ENCODE results near the gene TLE1. TPM values are rescaled to one million over a fixed set of nuclear protein-coding genes. Genes with fewer than 3 reads are reported as not detected.

TLE1 gene
- polyA plus RNA-seq, 3 donors: 0.46 to 2.5 (median 1.2) TPM

DNA sequence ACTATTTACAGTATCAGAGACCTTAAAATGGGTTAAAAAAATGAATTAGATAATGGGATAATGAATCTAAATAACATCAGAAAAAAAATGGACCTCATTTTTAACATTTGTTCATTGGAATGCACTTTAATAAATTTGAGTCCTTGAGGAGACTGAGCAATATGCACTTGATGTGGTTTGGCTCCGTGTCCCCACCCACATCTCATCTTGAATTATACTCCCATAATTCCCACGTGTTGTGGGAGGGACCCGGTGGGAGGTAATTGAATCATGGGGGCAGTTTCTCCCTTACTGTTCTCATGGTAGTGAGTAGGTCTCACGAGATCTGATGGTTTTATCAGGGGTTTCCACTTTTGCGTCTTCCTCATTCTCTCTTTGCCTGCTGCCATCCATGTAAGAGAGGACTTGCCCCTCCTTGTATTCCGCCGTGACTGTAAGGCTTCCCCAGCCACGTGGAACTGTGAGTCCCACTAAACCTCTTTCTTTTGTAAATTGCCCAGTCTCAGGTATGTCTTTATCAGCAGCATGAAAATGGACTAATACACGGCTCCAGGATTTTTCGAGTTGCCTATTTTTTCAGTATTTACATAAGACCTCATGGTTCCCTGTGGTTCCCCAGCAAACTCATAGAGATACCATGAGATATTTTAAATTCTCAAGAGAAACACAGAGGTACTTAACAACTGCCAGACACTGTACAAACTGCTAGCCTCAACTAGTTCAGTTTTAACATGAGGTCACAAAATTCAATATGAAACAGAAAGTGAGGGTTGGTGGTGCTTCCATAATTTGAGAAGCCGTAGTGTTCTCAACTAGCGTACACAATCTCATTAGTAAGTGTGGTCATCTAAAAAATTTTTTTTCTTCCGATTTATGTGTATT, 128.3 kb downstream of the TLE1 start:
- Histone ChIP-seq H3K4me1 (ENCODE audit: control insufficient read depth in 1 of 2, insufficient read depth in 2 of 2, low read length in 2 of 2) (no peaks in the 10 kb centered on the region), H3K27me3 (ENCODE audit: control insufficient read depth in 2 of 2, insufficient read depth in 2 of 2, low read length in 2 of 2) (no peaks in the 10 kb centered on the region), H3K9me3 (replicated peaks in 1 of 2; ENCODE audit: control insufficient read depth in 1 of 2, insufficient read depth in 1 of 2, low read length in 2 of 2) (no peaks in the 10 kb centered on the region), H3K4me3 (replicated peaks in 1 of 3; ENCODE audit: low read depth in 2 of 3, low read length in 3 of 3) (no peak overlapping the region), H4K20me1 (ENCODE audit: insufficient read depth, low read length) (no peaks in the 10 kb centered on the region), H3K4me2 (replicated peaks; ENCODE audit: extremely low read depth, low read length, poor library complexity, severe bottlenecking) (no peak overlapping the region), H2AFZ (ENCODE audit: insufficient read depth, low read depth, low read length, poor library complexity, severe bottlenecking) (no peak overlapping the region), H3K79me2 (ENCODE audit: insufficient read depth, low read length) (no peaks in the 10 kb centered on the region), H3K9ac (ENCODE audit: insufficient read depth, low read length, poor library complexity, severe bottlenecking) (no peak overlapping the region), H3K27ac (ENCODE audit: low read depth in 1 of 2, low read length in 2 of 2) (no peak overlapping the region), H3K36me3 (replicated peaks in 1 of 2; ENCODE audit: control insufficient read depth in 1 of 2, insufficient read depth in 2 of 2, low read length in 2 of 2) (no peaks in the 10 kb centered on the region)
- H3K4me3 Mint-ChIP-seq: no peak overlapping the region
- peaks cover 0 to 5% (median 5%) of the 10 kb centered on the region in 3 donors for H3K27me3 Mint-ChIP-seq (ENCODE audit: low read depth in 3 of 3)
- H3K27ac Mint-ChIP-seq: no peak overlapping the region
- H3K36me3 Mint-ChIP-seq: no peaks in the 10 kb centered on the region
- no peak for DNase-seq
- H3K9me3 Mint-ChIP-seq: peaks cover 0 to 7% (median 3%) of the 10 kb centered on the region in 7 donors
- WGBS (ENCODE audit: insufficient coverage): 84% methylated on average over 3 of the region's 13 CpGs
- TF ChIP-seq, protein P1, sequence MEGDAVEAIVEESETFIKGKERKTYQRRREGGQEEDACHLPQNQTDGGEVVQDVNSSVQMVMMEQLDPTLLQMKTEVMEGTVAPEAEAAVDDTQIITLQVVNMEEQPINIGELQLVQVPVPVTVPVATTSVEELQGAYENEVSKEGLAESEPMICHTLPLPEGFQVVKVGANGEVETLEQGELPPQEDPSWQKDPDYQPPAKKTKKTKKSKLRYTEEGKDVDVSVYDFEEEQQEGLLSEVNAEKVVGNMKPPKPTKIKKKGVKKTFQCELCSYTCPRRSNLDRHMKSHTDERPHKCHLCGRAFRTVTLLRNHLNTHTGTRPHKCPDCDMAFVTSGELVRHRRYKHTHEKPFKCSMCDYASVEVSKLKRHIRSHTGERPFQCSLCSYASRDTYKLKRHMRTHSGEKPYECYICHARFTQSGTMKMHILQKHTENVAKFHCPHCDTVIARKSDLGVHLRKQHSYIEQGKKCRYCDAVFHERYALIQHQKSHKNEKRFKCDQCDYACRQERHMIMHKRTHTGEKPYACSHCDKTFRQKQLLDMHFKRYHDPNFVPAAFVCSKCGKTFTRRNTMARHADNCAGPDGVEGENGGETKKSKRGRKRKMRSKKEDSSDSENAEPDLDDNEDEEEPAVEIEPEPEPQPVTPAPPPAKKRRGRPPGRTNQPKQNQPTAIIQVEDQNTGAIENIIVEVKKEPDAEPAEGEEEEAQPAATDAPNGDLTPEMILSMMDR (IDR thresholded peaks at IDR 0.05): no peak
- intact Hi-C loops (cut with micrococcal nuclease): no loop called here
- H3K4me1 Mint-ChIP-seq: no peaks in the 10 kb centered on the region

DNA sequence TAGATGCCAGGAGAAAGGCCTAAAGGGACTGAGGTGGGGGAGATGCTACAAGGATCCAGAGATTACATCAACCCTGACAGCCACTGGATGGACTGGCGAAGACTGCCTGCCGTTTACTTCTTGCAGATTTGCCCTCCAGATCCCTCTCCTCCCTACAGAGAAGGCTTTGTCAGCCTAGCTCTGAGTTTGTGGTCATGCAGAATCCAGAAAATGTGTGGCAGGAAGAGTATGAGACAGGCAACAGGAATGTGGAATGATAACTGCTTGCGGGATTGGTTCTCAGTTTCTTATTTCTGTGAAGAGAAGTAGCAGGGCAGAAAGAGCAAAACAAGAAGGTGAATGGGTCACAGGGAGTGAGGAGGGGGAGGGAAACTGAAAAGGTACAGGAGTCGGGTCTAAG, 129.6 kb downstream of the TLE1 start:
- intact Hi-C loops (cut with micrococcal nuclease): no loop called here
- no peaks in the 10 kb centered on the region for H3K36me3 Mint-ChIP-seq
- no peak overlapping the region for H3K4me3 Mint-ChIP-seq
- H2AFZ ChIP-seq (ENCODE audit: insufficient read depth, low read depth, low read length, poor library complexity, severe bottlenecking): no peak overlapping the region
- no peaks in the 10 kb centered on the region for H3K27me3 ChIP-seq (ENCODE audit: control insufficient read depth in 2 of 2, insufficient read depth in 2 of 2, low read length in 2 of 2)
- H3K4me2 ChIP-seq (replicated peaks; ENCODE audit: extremely low read depth, low read length, poor library complexity, severe bottlenecking): no peak overlapping the region
- no peaks in the 10 kb centered on the region for H3K79me2 ChIP-seq (ENCODE audit: insufficient read depth, low read length)
- TF ChIP-seq, protein P1 (IDR thresholded peaks at IDR 0.05): no peak
- no peak for DNase-seq
- H3K27ac ChIP-seq (ENCODE audit: low read depth in 1 of 2, low read length in 2 of 2): no peak overlapping the region
- no peak overlapping the region for H3K9ac ChIP-seq (ENCODE audit: insufficient read depth, low read length, poor library complexity, severe bottlenecking)
- H3K9me3 ChIP-seq (replicated peaks in 1 of 2; ENCODE audit: control insufficient read depth in 1 of 2, insufficient read depth in 1 of 2, low read length in 2 of 2): no peaks in the 10 kb centered on the region
- H3K4me1 ChIP-seq (ENCODE audit: control insufficient read depth in 1 of 2, insufficient read depth in 2 of 2, low read length in 2 of 2): no peaks in the 10 kb centered on the region
- WGBS (ENCODE audit: insufficient coverage): 96% methylated on average over 2 of the region's 4 CpGs
- H3K9me3 Mint-ChIP-seq: peaks cover 0 to 8% (median 3%) of the 10 kb centered on the region in 7 donors
- no peaks in the 10 kb centered on the region for H3K36me3 ChIP-seq (replicated peaks in 1 of 2; ENCODE audit: control insufficient read depth in 1 of 2, insufficient read depth in 2 of 2, low read length in 2 of 2)
- no peak overlapping the region for H3K27ac Mint-ChIP-seq
- no peaks in the 10 kb centered on the region for H4K20me1 ChIP-seq (ENCODE audit: insufficient read depth, low read length)
- H3K4me1 Mint-ChIP-seq: no peaks in the 10 kb centered on the region
- H3K27me3 Mint-ChIP-seq (ENCODE audit: low read depth in 3 of 3): peaks cover 0 to 5% (median 2%) of the 10 kb centered on the region in 3 donors
- no peak overlapping the region for H3K4me3 ChIP-seq (replicated peaks in 1 of 3; ENCODE audit: low read depth in 2 of 3, low read length in 3 of 3)
